Epithelial cell of proximal tubule (primary cell): Measurements from ENCODE around the gene FBN1. TPM values are rescaled to one million over a fixed set of nuclear protein-coding genes. Genes with fewer than 3 reads are reported as not detected.

Source experiments
- DNase-seq: peaks from one replicate; pipeline ENCODE4 v3.0.0-alpha.2; 2011; ENCODE audit warnings: low read depth
- H3K4me3 ChIP-seq: 2 replicates; pipeline ENCODE4 v1.5.1; 2011; ENCODE audit warnings: low read depth, mild to moderate bottlenecking, low read length
- CTCF ChIP-seq: conservative IDR thresholded peaks from 2 replicates; pipeline ENCODE4 v1.5.1; 2012; ENCODE audit warnings: low read depth, mild to moderate bottlenecking, low read length
- total RNA-seq: library from RNA; depleted of rRNA; stranded (reverse); fragments of >200 nt; gene quantifications from 2 replicates; pipeline ENCODE4 v1.2.3, GENCODE V29; 2015

FBN1 gene
- total RNA-seq, 1 donor from 2014 or later = 75.2 TPM

GRCh38 chr15:48360841-48361240 is 284.7 kb downstream of the FBN1 start:
- TF ChIP-seq CTCF = no peak
- no peak overlapping the region for H3K4me3 ChIP-seq
- DNase-seq = no peak

Other genes starting within 250 kb of the FBN1 start
- 8.2 and 14.1 TPM in 2 replicates for gene CEP152, start 165.4 kb upstream of the FBN1 start, total RNA-seq
- gene EID1, start 232.4 kb upstream of the FBN1 start, total RNA-seq = 196 and 202 TPM in 2 replicates